DMS79 (cell line): Measurements from ENCODE around the gene IDUA.

Experiments
- DNase-seq: peaks from one replicate; lab custom pipeline; 2025; lab: John Stamatoyannopoulos, UW

The IDUA gene

GRCh38 chr4:956531-957230 lies 30.2 kb upstream of the IDUA start:
- DNase-seq = no peak

GRCh38 chr4:957231-957580 lies 29.6 kb upstream of the IDUA start:
- no peak for DNase-seq

GRCh38 chr4:957581-958313 lies 29.1 kb upstream of the IDUA start:
- no peak for DNase-seq

GRCh38 chr4:958314-958665 lies 28.6 kb upstream of the IDUA start:
- no peak for DNase-seq

GRCh38 chr4:958696-959337 lies 28.0 kb upstream of the IDUA start:
- no peak for DNase-seq

GRCh38 chr4:959338-960139 lies 27.3 kb upstream of the IDUA start:
- DNase-seq = no peak

- no peak for DNase-seq
Measured at GRCh38 chr4:960140-960635, 26.7 kb upstream of the IDUA start.

- no peak for DNase-seq
Measured at GRCh38 chr4:960636-961350, 26.1 kb upstream of the IDUA start.

- DNase-seq = no peak
Measured at GRCh38 chr4:961351-962230, 25.3 kb upstream of the IDUA start.

GRCh38 chr4:962231-963208 lies 24.3 kb upstream of the IDUA start:
- DNase-seq = no peak

- DNase-seq = no peak
Measured at GRCh38 chr4:963276-964225, 23.3 kb upstream of the IDUA start.

GRCh38 chr4:964346-965025 lies 22.4 kb upstream of the IDUA start:
- DNase-seq = no peak

GRCh38 chr4:965048-965765 lies 21.6 kb upstream of the IDUA start:
- no peak for DNase-seq

- no peak for DNase-seq
Measured at GRCh38 chr4:965766-966134, 21.1 kb upstream of the IDUA start.

- no peak for DNase-seq
Measured at GRCh38 chr4:966266-967112, 20.4 kb upstream of the IDUA start.
